Panc1 (cell line): ENCODE results near the gene EIF2B1. TPM values are rescaled to one million over a fixed set of nuclear protein-coding genes. Genes with fewer than 3 reads are reported as not detected.
A peak's percentile ranks its signal among the peaks of the same experiment; 100 is the strongest.

ENCODE experiments used
- ATAC-seq: fragments of 200-7000 bp; cut with Tn5 transposase; 2 replicates; pipeline ENCODE4 v1.9.1; 2020; ENCODE audit warnings: mild to moderate bottlenecking, moderate library complexity
- BruUV-seq: library from RNA; stranded (reverse); fragments of 400-500 nt; replicated peaks from 2 replicates; lab custom pipeline; 2021; lab: Mats Ljungman, UMichigan
- CTCF ChIA-PET: fragments of 300-600 bp; sonication (Branson Sonifier 250); formaldehyde crosslinking; loops from one replicate; lab custom pipeline; 2022; ENCODE audit warnings: antibody characterized with exemption; lab: Charles Lee
- POLR2A ChIA-PET: fragments of 300-600 bp; sonication (Branson Sonifier 250); formaldehyde crosslinking; loops from one replicate; lab custom pipeline; 2022; ENCODE audit warnings: antibody characterized with exemption; lab: Charles Lee
- DNase-seq: peaks from one replicate; pipeline ENCODE4 v3.0.0-alpha.2; 2010; ENCODE audit warnings: low read depth, low spot score
- H3K27ac ChIP-seq: 2 replicates; pipeline ENCODE4 v1.5.1; 2011; ENCODE audit warnings: mild to moderate bottlenecking, low read length, inconsistent platforms
- H3K27me3 ChIP-seq: fragments of 200-500 bp; sonication (Bioruptor generic); 2 replicates; pipeline ENCODE4 v1.6.0; 2014; ENCODE audit warnings: low read length, inconsistent platforms; ENCODE audit not compliant: control insufficient read depth, insufficient read depth
- H3K36me3 ChIP-seq: fragments of 200-500 bp; sonication (Bioruptor generic); 2 replicates; pipeline ENCODE4 v1.5.1; 2014; ENCODE audit warnings: inconsistent platforms, mild to moderate bottlenecking, low read length, moderate library complexity; ENCODE audit not compliant: control insufficient read depth, insufficient read depth
- H3K4me1 ChIP-seq: 2 replicates; pipeline ENCODE4 v1.5.1; 2011; ENCODE audit warnings: inconsistent platforms, mild to moderate bottlenecking, low read length, moderate library complexity; ENCODE audit not compliant: control insufficient read depth, insufficient read depth
- H3K4me3 ChIP-seq, 2 experiments: 2 replicates each; pipeline ENCODE4 v1.5.1; 2011 to 2012; ENCODE audit warnings: low read depth in 2 of 2, low read length in 2 of 2, mild to moderate bottlenecking in 2 of 2, inconsistent platforms in 1 of 2, moderate library complexity in 1 of 2
- H3K9me3 ChIP-seq: fragments of 200-500 bp; sonication (Bioruptor generic); 2 replicates; pipeline ENCODE4 v1.5.1; 2014; ENCODE audit warnings: low read depth, mild to moderate bottlenecking, inconsistent platforms, low read length, moderate library complexity; ENCODE audit not compliant: control insufficient read depth, insufficient read depth
- POLR2AphosphoS5 ChIP-seq: IDR thresholded peaks from 2 replicates; pipeline ENCODE4 v1.6.1; 2012; ENCODE audit warnings: mild to moderate bottlenecking, low read depth, low read length, moderate library complexity
- SIN3A ChIP-seq: IDR thresholded peaks from 2 replicates; pipeline ENCODE4 v1.6.1; 2012; ENCODE audit warnings: low read depth, mild to moderate bottlenecking, low read length, moderate library complexity, borderline replicate concordance; ENCODE audit not compliant: insufficient read depth
- TCF7L2 ChIP-seq: IDR thresholded peaks from 2 replicates; pipeline ENCODE4 v1.6.1; 2011; ENCODE audit warnings: mild to moderate bottlenecking, low read depth, low read length, inconsistent platforms
- in situ Hi-C: cut with HindIII; loops from 2 replicates; pipeline ENCODE4 v1.10.0; 2016; ENCODE audit warnings: low sequenced_read_pairs, low pct_unique_long_range_greater_than_20kb
- intact Hi-C: fragments of 100-400 bp; cut with micrococcal nuclease; formaldehyde crosslinking; loops from one replicate; pipeline ENCODE4 v1.10.0; 2022; ENCODE audit not compliant: unreplicated experiment
- total RNA-seq: library from RNA; stranded (reverse); gene quantifications from one replicate; pipeline ENCODE4 v1.2.1, GENCODE V29; 2021; ENCODE audit not compliant: unreplicated experiment
- TF ChIP-seq, protein P1 (sequence below), 2 experiments: IDR thresholded peaks; 2 replicates each; pipeline ENCODE4 v1.6.1; 2011 to 2012; ENCODE audit warnings: low read depth in 2 of 2, control low read depth in 1 of 2, low read length in 1 of 2, mild to moderate bottlenecking in 1 of 2, moderate library complexity in 1 of 2; ENCODE audit not compliant: insufficient read depth in 1 of 2
- TF ChIP-seq, protein P2 (sequence below): fragments of 450-650 bp; IDR thresholded peaks from 2 replicates; pipeline ENCODE4 v1.5.1; 2017; ENCODE audit warnings: mild to moderate bottlenecking

EIF2B1 gene
- total RNA-seq, 1 experiment from 2014 or later: 49.4 TPM

DNA sequence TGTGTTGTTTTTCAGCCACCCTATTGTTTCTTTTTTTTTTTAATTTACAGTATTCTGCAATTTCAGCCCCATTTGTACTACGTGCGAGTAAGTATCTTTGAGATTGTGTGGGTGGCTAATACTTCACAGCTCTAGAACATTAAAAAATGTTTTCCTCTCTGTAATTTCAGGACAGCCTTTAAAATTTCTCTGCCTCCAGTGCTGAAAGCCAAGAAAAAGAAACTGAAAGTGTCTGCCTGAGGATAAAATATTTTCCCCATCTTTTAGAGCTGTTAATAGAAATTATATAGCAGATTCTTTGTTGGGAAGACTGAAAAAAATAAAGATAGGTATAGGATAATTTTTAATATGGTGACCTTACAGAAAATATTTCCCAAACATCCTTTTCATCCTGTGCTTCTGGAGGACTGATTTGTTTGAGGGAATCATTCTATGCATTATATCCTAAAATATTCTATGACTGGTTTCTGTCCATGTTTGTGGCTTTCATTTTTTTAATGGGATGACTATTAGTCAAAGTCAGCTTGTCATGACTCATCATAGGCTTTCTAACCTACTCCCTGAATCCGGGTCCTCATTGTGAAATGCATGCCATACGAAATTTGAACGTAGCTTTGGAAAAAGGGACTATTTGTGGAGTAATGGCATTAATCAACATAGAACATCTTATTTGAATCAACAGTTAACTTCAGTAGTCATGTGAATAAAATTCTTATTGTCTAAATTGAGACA, 26.7 kb upstream of the EIF2B1 start:
- Histone ChIP-seq H3K27me3 (no peaks in the 10 kb centered on the region), H3K9me3 (no peaks in the 10 kb centered on the region), H3K4me3 (no peak overlapping the region), H3K27ac (no peak overlapping the region), H3K36me3 (peaks cover 3% of the 10 kb centered on the region; the same call in 1 of the 2 replicates), H3K4me1 (no peaks in the 10 kb centered on the region)
- ATAC-seq: peak; percentile 58; the same call in 1 of the 2 replicates
- DNase-seq: peak; percentile 47
- TF ChIP-seq, protein P1, sequence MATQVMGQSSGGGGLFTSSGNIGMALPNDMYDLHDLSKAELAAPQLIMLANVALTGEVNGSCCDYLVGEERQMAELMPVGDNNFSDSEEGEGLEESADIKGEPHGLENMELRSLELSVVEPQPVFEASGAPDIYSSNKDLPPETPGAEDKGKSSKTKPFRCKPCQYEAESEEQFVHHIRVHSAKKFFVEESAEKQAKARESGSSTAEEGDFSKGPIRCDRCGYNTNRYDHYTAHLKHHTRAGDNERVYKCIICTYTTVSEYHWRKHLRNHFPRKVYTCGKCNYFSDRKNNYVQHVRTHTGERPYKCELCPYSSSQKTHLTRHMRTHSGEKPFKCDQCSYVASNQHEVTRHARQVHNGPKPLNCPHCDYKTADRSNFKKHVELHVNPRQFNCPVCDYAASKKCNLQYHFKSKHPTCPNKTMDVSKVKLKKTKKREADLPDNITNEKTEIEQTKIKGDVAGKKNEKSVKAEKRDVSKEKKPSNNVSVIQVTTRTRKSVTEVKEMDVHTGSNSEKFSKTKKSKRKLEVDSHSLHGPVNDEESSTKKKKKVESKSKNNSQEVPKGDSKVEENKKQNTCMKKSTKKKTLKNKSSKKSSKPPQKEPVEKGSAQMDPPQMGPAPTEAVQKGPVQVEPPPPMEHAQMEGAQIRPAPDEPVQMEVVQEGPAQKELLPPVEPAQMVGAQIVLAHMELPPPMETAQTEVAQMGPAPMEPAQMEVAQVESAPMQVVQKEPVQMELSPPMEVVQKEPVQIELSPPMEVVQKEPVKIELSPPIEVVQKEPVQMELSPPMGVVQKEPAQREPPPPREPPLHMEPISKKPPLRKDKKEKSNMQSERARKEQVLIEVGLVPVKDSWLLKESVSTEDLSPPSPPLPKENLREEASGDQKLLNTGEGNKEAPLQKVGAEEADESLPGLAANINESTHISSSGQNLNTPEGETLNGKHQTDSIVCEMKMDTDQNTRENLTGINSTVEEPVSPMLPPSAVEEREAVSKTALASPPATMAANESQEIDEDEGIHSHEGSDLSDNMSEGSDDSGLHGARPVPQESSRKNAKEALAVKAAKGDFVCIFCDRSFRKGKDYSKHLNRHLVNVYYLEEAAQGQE (IDR thresholded peaks at IDR 0.05; ENCODE audit: insufficient read depth in 1 of 2, low read depth in 2 of 2, low read length in 1 of 2): no peak
- TF ChIP-seq POLR2AphosphoS5 (no peak), TCF7L2 (no peak), SIN3A (no peak)
- TF ChIP-seq, protein P2, sequence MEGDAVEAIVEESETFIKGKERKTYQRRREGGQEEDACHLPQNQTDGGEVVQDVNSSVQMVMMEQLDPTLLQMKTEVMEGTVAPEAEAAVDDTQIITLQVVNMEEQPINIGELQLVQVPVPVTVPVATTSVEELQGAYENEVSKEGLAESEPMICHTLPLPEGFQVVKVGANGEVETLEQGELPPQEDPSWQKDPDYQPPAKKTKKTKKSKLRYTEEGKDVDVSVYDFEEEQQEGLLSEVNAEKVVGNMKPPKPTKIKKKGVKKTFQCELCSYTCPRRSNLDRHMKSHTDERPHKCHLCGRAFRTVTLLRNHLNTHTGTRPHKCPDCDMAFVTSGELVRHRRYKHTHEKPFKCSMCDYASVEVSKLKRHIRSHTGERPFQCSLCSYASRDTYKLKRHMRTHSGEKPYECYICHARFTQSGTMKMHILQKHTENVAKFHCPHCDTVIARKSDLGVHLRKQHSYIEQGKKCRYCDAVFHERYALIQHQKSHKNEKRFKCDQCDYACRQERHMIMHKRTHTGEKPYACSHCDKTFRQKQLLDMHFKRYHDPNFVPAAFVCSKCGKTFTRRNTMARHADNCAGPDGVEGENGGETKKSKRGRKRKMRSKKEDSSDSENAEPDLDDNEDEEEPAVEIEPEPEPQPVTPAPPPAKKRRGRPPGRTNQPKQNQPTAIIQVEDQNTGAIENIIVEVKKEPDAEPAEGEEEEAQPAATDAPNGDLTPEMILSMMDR: no peak
- CTCF ChIA-PET: no interaction called here
- POLR2A ChIA-PET: no interaction called here
- no TSS peak for BruUV-seq
- in situ Hi-C loops: no loop called here
- intact Hi-C loops: no loop called here

DNA sequence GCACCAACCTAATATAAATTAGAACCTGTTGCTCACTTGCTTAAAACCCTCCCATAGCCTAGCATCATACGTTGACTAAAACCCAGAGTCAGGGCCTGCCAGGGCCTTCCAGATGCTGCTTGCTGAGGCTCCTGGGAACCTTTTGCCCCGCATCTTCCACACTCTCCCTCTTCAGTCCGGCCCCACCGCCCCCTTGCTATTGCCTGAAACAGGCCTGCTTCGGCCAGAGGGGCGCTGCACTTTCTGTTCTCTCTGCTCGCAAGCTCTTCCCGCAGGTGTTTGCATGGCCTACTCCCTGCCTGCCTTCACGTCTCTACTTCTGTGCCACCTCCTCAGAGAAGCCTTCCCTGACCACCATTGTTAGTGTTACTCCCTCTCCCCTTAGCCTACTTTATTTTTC, 23.7 kb upstream of the EIF2B1 start:
- no peaks in the 10 kb centered on the region for H3K27me3 ChIP-seq
- H3K36me3 ChIP-seq: peaks cover 4% of the 10 kb centered on the region; the same call in 1 of the 2 replicates
- H3K4me3 ChIP-seq: no peak overlapping the region
- TF ChIP-seq TCF7L2 (no peak), POLR2AphosphoS5 (no peak), SIN3A (no peak)
- TF ChIP-seq, protein P1 (IDR thresholded peaks at IDR 0.05; ENCODE audit: insufficient read depth in 1 of 2, low read depth in 2 of 2, low read length in 1 of 2): no peak
- TF ChIP-seq, protein P2: no peak
- no TSS peak for BruUV-seq
- ATAC-seq (no peak), DNase-seq (no peak)
- no peaks in the 10 kb centered on the region for H3K9me3 ChIP-seq
- in situ Hi-C loops (no loop called here), intact Hi-C loops (no loop called here)
- POLR2A ChIA-PET: no interaction called here
- no peaks in the 10 kb centered on the region for H3K4me1 ChIP-seq
- no peak overlapping the region for H3K27ac ChIP-seq
- CTCF ChIA-PET: no interaction called here
